A549 (cell line): Measurements from ENCODE around the gene UNC5B. TPM values are rescaled to one million over a fixed set of nuclear protein-coding genes. Genes with fewer than 3 reads are reported as not detected.

Source experiments
- ATAC-seq, 2 experiments: fragments of 200-7000 bp in 1 of 2; fragments of >200 bp in 1 of 2; cut with Nextera tagmentation in 1 of 2; cut with Tn5 transposase in 1 of 2; 3 replicates each; pipeline versions ENCODE4 v1.8.0 to v1.9.1; 2018 to 2020; ENCODE audit warnings: mild to moderate bottlenecking in 1 of 2, moderate library complexity in 1 of 2
- CTCF ChIA-PET: fragments of 300-600 bp; sonication (Branson Sonifier 250); formaldehyde crosslinking; extraction: SDS; loops from one replicate; lab custom pipeline; 2021; ENCODE audit warnings: antibody characterized with exemption, inconsistent platforms; lab: Yijun Ruan, JAX
- POLR2A ChIA-PET: fragments of 350-600 bp; formaldehyde crosslinking; extraction: SDS; loops from one replicate; lab custom pipeline; 2021; ENCODE audit warnings: antibody characterized with exemption, inconsistent platforms; lab: Yijun Ruan, JAX
- DNase-seq, 2 experiments: peaks; one replicate each; pipeline versions ENCODE4 v3.0.0 to v3.0.0-alpha.2; 2011 to 2016; ENCODE audit warnings: low read depth in 1 of 2, low spot score in 1 of 2
- FAIRE-seq: peaks from 2 replicates; lab custom pipeline; 2011; peaks lifted over from hg19 to GRCh38; lab: Jason Lieb, UNC
- H3K27ac ChIP-seq, 2 experiments: fragments of >200 bp; sonication (Bioruptor Twin); formaldehyde crosslinking; 3 replicates each; pipeline ENCODE4 v1.5.1; 2016 to 2017
- H3K4me1 ChIP-seq: fragments of >200 bp; sonication (Bioruptor Twin); formaldehyde crosslinking; 3 replicates; pipeline ENCODE4 v1.6.1; 2016
- H3K4me2 ChIP-seq: fragments of >200 bp; sonication (Bioruptor Twin); formaldehyde crosslinking; 3 replicates; pipeline ENCODE4 v1.6.1; 2016
- H3K4me3 ChIP-seq: fragments of >200 bp; sonication (Bioruptor Twin); formaldehyde crosslinking; 3 replicates; pipeline ENCODE4 v1.5.1; 2016
- H3K9me3 ChIP-seq: fragments of >200 bp; sonication (Bioruptor Twin); formaldehyde crosslinking; 3 replicates; pipeline ENCODE4 v1.6.1; 2016
- BHLHE40 ChIP-seq: IDR thresholded peaks from 2 replicates; pipeline ENCODE4 v1.6.1; 2012; ENCODE audit warnings: low read depth, low read length, inconsistent platforms
- CBX2 ChIP-seq: fragments of 200-600 bp; sonication (generic); IDR thresholded peaks from 2 replicates; pipeline ENCODE4 v1.6.1; 2016; ENCODE audit warnings: low read depth, mild to moderate bottlenecking, borderline replicate concordance
- CBX8 ChIP-seq: fragments of 200-600 bp; sonication (generic); IDR thresholded peaks from 2 replicates; pipeline ENCODE4 v1.6.1; 2016
- CEBPB ChIP-seq, 2 experiments: fragments of >200 bp in 1 of 2; sonication (Bioruptor Twin) in 1 of 2; formaldehyde crosslinking in 1 of 2; IDR thresholded peaks; 2 replicates each; pipeline ENCODE4 v1.6.1; 2012 to 2016
- CHD4 ChIP-seq: fragments of 200-600 bp; sonication (generic); IDR thresholded peaks from 2 replicates; pipeline ENCODE4 v1.6.1; 2016; ENCODE audit warnings: antibody characterized with exemption, mild to moderate bottlenecking, borderline replicate concordance
- EHF ChIP-seq: fragments of 250-450 bp; sonication (Bioruptor Pico); IDR thresholded peaks from 2 replicates; pipeline ENCODE4 v1.5.0; 2020; ENCODE audit warnings: mild to moderate bottlenecking
- EP300 ChIP-seq, 2 experiments: fragments of >200 bp; sonication (Bioruptor Twin); formaldehyde crosslinking; IDR thresholded peaks; 2 replicates in 1 of 2; 3 replicates in 1 of 2; pipeline ENCODE4 v1.6.1; 2016 to 2017
- ESRRA ChIP-seq: fragments of 150-350 bp; IDR thresholded peaks from 2 replicates; pipeline ENCODE4 v1.6.1; 2014; ENCODE audit warnings: mild to moderate bottlenecking, low read length, borderline replicate concordance
- FOSB ChIP-seq: fragments of 250-450 bp; sonication (Bioruptor Pico); IDR thresholded peaks from 2 replicates; pipeline ENCODE4 v1.5.0; 2020; ENCODE audit warnings: mild to moderate bottlenecking, moderate library complexity
- HDAC2 ChIP-seq: fragments of 200-600 bp; sonication (generic); IDR thresholded peaks from 2 replicates; pipeline ENCODE4 v1.6.1; 2016
- HEYL ChIP-seq: fragments of 250-450 bp; sonication (Bioruptor Pico); IDR thresholded peaks from 2 replicates; pipeline ENCODE4 v1.8.0; 2021; ENCODE audit warnings: mild to moderate bottlenecking, moderate library complexity
- HOXB13 ChIP-seq: fragments of 250-450 bp; sonication (Bioruptor Pico); IDR thresholded peaks from 2 replicates; pipeline ENCODE4 v1.5.0; 2020; ENCODE audit warnings: low read depth, mild to moderate bottlenecking, moderate library complexity
- JUN ChIP-seq, 2 experiments: fragments of >200 bp; sonication (Bioruptor Twin); formaldehyde crosslinking; IDR thresholded peaks; 2 replicates in 1 of 2; 3 replicates in 1 of 2; pipeline ENCODE4 v1.6.1; 2016 to 2017
- JUNB ChIP-seq: fragments of >200 bp; sonication (Bioruptor Twin); formaldehyde crosslinking; IDR thresholded peaks from 2 replicates; pipeline ENCODE4 v1.6.1; 2016
- MAFK ChIP-seq: fragments of 450-650 bp; IDR thresholded peaks from 2 replicates; pipeline ENCODE4 v1.6.1; 2014; ENCODE audit not compliant: partially characterized antibody
- MYC ChIP-seq: IDR thresholded peaks from 2 replicates; pipeline ENCODE4 v1.6.1; 2012; ENCODE audit warnings: mild to moderate bottlenecking, inconsistent platforms, low read length, improper control_type of control experiment, borderline replicate concordance
- NFE2L2 ChIP-seq: fragments of 150-350 bp; conservative IDR thresholded peaks from 2 replicates; pipeline ENCODE4 v1.6.1; 2014; ENCODE audit warnings: low read length
- POLR2A ChIP-seq: IDR thresholded peaks from 2 replicates; pipeline ENCODE4 v1.6.1; 2012; ENCODE audit warnings: mild to moderate bottlenecking, low read length
- RARB ChIP-seq: fragments of 250-450 bp; sonication (Bioruptor Pico); IDR thresholded peaks from 2 replicates; pipeline ENCODE4 v1.8.0; 2021; ENCODE audit warnings: mild to moderate bottlenecking, moderate library complexity
- RCOR1 ChIP-seq: fragments of 150-350 bp; IDR thresholded peaks from 2 replicates; pipeline ENCODE4 v1.6.1; 2014; ENCODE audit warnings: antibody characterized with exemption, low read length, low read depth
- RFX5 ChIP-seq: fragments of 450-650 bp; IDR thresholded peaks from 2 replicates; pipeline ENCODE4 v1.7.1; 2014; ENCODE audit warnings: antibody characterized with exemption, mild to moderate bottlenecking, moderate library complexity
- TFCP2L1 ChIP-seq: fragments of 250-450 bp; sonication (Bioruptor Pico); IDR thresholded peaks from 2 replicates; pipeline ENCODE4 v1.5.0; 2021; ENCODE audit warnings: mild to moderate bottlenecking
- USF2 ChIP-seq: fragments of 450-650 bp; IDR thresholded peaks from 2 replicates; pipeline ENCODE4 v1.6.1; 2014; ENCODE audit warnings: antibody characterized with exemption
- ZC3H11A ChIP-seq: fragments of 450-650 bp; IDR thresholded peaks from 2 replicates; pipeline ENCODE4 v1.6.1; 2014; ENCODE audit warnings: antibody characterized with exemption, mild to moderate bottlenecking
- ZFP36 ChIP-seq: fragments of 450-650 bp; IDR thresholded peaks from 2 replicates; pipeline ENCODE4 v1.6.1; 2014; ENCODE audit warnings: borderline replicate concordance; ENCODE audit not compliant: partially characterized antibody
- WGBS: methylation state at CpG from one replicate; pipeline ENCODE4 v1.1.6; 2017; ENCODE audit errors: missing lambda C conversion rate; 5-methylcytosine and 5-hydroxymethylcytosine counted together
- polyA plus RNA-seq, 4 experiments: library from polyadenylated mRNA; depleted of rRNA in 3 of 4; stranded (reverse); fragments of >200 nt; fragmentation: RNase III in 1 of 4; extraction: RNeasy Plus Mini Kit Qiagen cat#74134 plus additional on column Dnase treatment in 1 of 4; gene quantifications; 2 replicates in 3 of 4; 3 replicates in 1 of 4; pipeline ENCODE4 v1.2.3, GENCODE V29; 2011 to 2017
- TF ChIP-seq, protein P1 (sequence below): IDR thresholded peaks from 2 replicates; pipeline ENCODE4 v1.6.1; 2012
- TF ChIP-seq, protein P2 (sequence below): IDR thresholded peaks from 2 replicates; pipeline ENCODE4 v1.6.1; 2012

The UNC5B gene
- polyA plus RNA-seq, 2 of the 4 experiments (the other 2 are of a cell fraction) = 0.14 to 1.0 TPM

DNA sequence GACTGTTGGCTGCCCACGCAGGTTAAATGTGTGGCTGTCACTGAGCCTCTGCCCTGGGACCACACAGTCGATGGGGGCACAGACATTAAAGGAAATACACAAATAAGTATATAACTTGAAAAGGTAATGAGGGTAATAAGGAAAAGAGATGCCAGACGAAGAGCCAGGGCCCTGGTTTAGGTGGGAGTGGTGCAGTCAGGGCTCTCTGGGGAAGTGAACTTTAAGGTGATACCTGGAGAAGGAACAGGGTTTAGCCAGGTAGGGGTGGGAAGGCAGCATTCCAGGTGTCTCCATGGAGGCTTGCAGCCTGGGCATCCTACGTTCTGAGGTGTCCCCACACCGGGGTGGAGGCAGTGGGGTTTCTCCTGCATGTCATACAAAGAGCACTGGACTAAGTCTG, 50.4 kb downstream of the UNC5B start:
- TF ChIP-seq ZFP36 (no peak), ESRRA (no peak), HEYL (CRISPR knock-in tag) (no peak), FOSB (CRISPR knock-in tag) (no peak), JUNB (no peak), CEBPB (IDR thresholded peaks at IDR 0.05) (no peak), HOXB13 (CRISPR knock-in tag) (no peak), MYC (no peak), ZC3H11A (no peak), BHLHE40 (no peak), NFE2L2 (no peak), POLR2A (no peak), TFCP2L1 (CRISPR knock-in tag) (no peak), CBX2 (no peak), EHF (CRISPR knock-in tag) (no peak), EP300 (IDR thresholded peaks at IDR 0.05) (no peak), CBX8 (no peak)
- TF ChIP-seq, protein P1, sequence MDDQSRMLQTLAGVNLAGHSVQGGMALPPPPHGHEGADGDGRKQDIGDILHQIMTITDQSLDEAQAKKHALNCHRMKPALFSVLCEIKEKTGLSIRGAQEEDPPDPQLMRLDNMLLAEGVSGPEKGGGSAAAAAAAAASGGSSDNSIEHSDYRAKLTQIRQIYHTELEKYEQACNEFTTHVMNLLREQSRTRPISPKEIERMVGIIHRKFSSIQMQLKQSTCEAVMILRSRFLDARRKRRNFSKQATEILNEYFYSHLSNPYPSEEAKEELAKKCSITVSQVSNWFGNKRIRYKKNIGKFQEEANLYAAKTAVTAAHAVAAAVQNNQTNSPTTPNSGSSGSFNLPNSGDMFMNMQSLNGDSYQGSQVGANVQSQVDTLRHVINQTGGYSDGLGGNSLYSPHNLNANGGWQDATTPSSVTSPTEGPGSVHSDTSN = no peak
- ChIA-PET CTCF (interaction anchor here (0.8 to 1.4 kb wide), 2 partner anchors 54 to 341 kb away, joined by 3 read pairs; no protein-coding TSS in a partner anchor), POLR2A (no interaction called here)
- no peak overlapping the region for H3K4me3 ChIP-seq
- FAIRE-seq (no peak), ATAC-seq (no peak), DNase-seq (no peak)
- H3K9me3 ChIP-seq = no peaks in the 10 kb centered on the region
- H3K27ac ChIP-seq = no peak overlapping the region
- H3K4me1 ChIP-seq = peaks cover 16% of the 10 kb centered on the region; the same call in 2 of the 3 replicates
- no peak overlapping the region for H3K4me2 ChIP-seq
- WGBS = 44% methylated on average over 5 of the region's 5 CpGs

DNA sequence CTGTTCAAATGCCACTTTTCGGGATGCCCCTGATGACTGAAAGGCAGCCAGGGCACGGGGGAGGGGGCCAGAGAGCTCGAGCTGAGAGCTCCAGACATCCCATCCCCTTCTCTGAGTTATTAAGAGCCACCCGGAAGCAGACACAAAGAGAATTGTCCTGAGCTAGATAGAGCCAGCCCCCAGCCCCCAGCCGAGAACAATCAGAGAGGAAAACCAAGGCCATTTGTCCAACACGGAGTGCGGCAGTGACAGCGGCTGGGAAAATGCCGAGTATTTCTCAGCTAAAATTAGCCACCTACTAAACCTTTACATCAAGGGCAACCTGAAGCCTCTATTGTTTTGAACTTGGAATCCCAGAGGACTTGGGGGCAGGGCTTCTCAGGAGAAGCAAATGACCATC, 51.0 kb downstream of the UNC5B start:
- 66% methylated on average over 8 of the region's 9 CpGs for WGBS
- no peak for FAIRE-seq
- no peaks in the 10 kb centered on the region for H3K9me3 ChIP-seq
- no peak for DNase-seq
- POLR2A ChIA-PET = no interaction called here
- CTCF ChIA-PET = interaction anchor here (0.8 to 25.1 kb wide), 6 partner anchors 22 to 356 kb away, joined by 3 to 362 read pairs (median 4); no protein-coding TSS in a partner anchor
- H3K4me1 ChIP-seq = peaks cover 16% of the 10 kb centered on the region; the same call in 2 of the 3 replicates
- no peak overlapping the region for H3K4me2 ChIP-seq
- no peak for ATAC-seq
- H3K4me3 ChIP-seq = no peak overlapping the region
- no peak overlapping the region for H3K27ac ChIP-seq
- TF ChIP-seq RCOR1 = no peak
- no peak for TF ChIP-seq CHD4
- TF ChIP-seq JUN (IDR thresholded peaks at IDR 0.05) = no peak
- no peak for TF ChIP-seq CBX8
- no peak for TF ChIP-seq HDAC2
- TF ChIP-seq JUNB = no peak
- no peak for TF ChIP-seq MAFK
- no peak for TF ChIP-seq EP300 (IDR thresholded peaks at IDR 0.05)
- no peak for TF ChIP-seq RARB (CRISPR knock-in tag)
- TF ChIP-seq, protein P2, sequence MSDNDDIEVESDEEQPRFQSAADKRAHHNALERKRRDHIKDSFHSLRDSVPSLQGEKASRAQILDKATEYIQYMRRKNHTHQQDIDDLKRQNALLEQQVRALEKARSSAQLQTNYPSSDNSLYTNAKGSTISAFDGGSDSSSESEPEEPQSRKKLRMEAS = no peak
- TF ChIP-seq RFX5 = no peak
- no peak for TF ChIP-seq USF2
